Bone marrow (tissue), 2 donors: ENCODE measurements around the gene PPP1R27.

ENCODE experiments used
- DNase-seq, 2 donors: peaks; one replicate each; lab custom pipeline; 2025; lab: John Stamatoyannopoulos, UW

PPP1R27 gene

DNA sequence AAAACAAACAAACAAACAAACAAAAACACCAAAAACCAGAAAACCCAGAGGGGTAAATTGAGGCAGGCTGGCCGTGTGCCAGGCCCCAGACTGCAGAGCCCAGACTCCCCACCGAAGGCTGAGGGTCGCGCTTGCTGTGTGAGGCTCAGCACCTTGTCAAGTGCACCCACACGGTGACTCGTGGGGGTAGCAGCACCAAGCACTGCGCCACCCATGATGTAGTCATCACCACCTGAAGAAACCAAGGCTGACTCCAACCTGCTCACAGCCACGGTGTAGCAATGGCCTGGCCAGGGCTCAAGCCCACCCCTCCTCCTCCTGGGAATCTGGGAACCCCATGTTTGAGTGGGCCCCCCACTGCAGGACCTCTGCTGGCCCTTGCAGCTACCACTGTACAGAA lies 13.7 kb downstream of the PPP1R27 start:
- DNase-seq: no peak

DNA sequence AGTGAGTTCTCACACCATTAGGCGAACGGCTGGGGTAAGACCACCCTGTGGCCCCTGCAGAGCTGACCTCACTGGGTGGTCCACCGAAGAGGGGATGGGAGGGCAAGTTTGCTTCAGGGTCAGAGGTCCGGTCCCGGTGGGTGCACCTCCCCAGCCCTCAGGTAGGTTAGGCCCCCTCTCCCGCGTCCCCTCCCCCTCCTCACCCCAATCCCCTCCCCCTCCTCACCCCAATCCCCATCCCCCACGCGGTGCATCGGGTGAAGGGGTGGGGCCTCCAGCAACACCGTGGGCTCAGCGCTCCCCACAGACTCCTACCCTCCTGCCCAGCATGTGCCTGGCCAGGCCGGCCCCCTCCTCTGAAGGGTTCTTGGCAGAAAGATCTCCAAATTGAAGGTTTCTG lies 15.1 kb downstream of the PPP1R27 start:
- no peak for DNase-seq

- DNase-seq: no peak
These were observed 17.1 kb downstream of the PPP1R27 start for GRCh38 chr17:81817758-81818147.

DNA sequence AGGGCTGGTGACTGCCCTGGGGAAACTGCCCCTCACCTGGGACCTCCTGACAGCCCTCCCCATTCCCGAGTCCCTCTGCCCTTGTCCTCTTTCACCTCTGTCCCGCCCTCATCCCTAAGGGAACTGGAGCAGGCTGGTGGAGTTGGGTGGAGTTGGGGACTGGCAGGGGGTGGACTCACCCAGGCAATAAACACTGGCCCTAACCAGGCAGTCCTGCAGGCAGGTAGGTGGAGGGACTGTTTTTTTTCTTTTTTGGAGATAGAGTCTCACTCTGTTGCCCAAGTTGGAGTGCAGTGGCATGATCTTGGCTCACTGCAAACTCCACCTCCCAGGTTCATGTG lies 19.2 kb downstream of the PPP1R27 start:
- DNase-seq: no peak

GRCh38 chr17:81814748-81815645 lies 19.9 kb downstream of the PPP1R27 start:
- no peak for DNase-seq

- no peak for DNase-seq
These were observed 20.8 kb downstream of the PPP1R27 start for GRCh38 chr17:81813861-81814683.

DNA sequence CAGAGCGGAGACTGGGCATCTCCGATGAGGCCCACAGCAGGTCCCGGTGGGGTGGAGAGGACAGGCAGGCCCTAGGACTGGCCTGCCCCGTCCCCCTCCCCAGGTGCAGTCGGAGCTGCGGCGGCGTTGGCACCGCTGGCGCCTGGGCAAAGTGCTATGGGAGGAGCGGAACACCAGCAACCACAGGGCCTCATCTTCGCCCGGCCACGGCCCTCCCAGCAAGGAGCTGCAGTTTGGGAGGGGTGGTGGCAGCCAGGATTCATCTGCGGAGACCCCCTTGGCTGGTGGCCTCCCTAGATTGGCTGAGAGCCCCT lies 21.5 kb downstream of the PPP1R27 start:
- no peak for DNase-seq

DNA sequence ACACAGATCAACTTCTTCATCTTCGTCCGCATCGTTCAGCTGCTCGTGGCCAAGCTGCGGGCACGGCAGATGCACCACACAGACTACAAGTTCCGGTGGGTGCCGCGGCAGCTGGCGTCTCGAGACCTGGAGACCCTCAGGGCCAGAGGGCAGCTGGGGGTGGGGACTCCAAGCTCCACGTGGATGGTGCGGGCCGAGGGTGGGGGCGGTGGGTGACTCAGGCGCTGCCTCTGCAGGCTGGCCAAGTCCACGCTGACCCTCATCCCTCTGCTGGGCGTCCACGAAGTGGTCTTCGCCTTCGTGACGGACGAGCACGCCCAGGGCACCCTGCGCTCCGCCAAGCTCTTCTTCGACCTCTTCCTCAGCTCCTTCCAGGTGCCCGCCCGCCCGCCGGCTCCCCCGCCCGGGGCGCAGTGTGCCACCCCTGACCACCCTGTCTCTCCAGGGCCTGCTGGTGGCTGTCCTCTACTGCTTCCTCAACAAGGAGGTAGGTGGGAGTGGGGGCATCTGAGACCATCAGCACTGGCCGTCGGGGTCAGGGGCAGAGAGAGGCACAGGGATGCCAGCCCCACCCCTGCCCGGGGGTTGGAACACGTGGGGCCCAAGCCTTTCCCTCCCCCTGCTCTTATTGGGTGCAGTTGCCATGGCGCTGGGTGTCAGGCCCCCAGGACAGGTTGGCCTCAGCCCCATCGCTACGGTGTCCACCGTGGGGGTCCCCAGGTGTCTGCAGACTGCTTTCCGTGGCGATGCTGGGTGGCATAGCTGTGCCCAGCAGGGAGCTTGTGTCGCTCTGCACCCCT lies 22.1 kb downstream of the PPP1R27 start:
- DNase-seq: no peak

GRCh38 chr17:81811705-81812570 lies 22.9 kb downstream of the PPP1R27 start:
- DNase-seq: no peak

DNA sequence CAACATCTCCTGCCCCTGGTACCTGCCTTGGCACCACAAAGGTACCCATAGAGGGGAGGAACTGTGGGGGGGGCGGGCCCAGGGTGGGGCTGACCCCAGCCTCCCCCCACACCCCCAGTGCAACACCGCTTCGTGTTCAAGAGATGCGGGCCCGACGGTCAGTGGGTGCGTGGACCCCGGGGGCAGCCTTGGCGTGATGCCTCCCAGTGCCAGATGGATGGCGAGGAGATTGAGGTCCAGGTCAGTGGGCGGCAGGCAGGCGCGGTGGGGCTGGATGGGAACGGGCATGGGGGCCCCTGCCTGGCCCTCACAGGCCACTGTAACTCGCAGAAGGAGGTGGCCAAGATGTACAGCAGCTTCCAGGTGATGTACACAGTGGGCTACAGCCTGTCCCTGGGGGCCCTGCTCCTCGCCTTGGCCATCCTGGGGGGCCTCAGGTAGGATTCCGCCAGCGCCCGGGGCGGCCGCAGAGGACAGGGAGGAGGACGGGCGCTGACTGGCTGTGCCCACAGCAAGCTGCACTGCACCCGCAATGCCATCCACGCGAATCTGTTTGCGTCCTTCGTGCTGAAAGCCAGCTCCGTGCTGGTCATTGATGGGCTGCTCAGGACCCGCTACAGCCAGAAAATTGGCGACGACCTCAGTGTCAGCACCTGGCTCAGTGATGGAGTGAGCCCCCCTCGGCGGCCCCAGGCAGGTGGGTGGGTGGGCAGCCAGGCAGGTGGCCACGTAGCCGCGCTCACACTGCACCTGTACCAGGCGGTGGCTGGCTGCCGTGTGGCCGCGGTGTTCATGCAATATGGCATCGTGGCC lies 23.8 kb downstream of the PPP1R27 start:
- DNase-seq: no peak

DNA sequence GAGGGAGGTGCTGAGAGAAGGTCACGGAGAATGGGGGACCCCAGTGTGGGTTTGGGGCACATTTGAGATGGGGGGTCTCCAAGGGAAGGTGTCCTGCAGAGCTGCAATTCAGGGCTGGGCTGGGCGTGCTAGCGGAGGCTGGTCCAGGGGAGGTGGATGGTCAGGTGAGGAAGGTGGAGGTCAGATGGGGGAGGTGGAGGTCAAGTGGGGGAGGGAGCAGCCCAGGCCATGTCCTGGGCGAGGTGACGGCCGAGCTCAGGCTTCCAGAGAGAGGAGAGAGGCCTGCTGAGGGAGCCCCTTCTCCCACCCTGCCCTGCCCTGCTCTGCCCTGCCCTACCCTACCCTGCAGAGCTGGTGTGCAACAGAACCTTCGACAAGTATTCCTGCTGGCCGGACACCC lies 24.4 kb downstream of the PPP1R27 start:
- DNase-seq: no peak

- DNase-seq: no peak
These were observed 25.3 kb downstream of the PPP1R27 start for GRCh38 chr17:81809556-81809998.

DNA sequence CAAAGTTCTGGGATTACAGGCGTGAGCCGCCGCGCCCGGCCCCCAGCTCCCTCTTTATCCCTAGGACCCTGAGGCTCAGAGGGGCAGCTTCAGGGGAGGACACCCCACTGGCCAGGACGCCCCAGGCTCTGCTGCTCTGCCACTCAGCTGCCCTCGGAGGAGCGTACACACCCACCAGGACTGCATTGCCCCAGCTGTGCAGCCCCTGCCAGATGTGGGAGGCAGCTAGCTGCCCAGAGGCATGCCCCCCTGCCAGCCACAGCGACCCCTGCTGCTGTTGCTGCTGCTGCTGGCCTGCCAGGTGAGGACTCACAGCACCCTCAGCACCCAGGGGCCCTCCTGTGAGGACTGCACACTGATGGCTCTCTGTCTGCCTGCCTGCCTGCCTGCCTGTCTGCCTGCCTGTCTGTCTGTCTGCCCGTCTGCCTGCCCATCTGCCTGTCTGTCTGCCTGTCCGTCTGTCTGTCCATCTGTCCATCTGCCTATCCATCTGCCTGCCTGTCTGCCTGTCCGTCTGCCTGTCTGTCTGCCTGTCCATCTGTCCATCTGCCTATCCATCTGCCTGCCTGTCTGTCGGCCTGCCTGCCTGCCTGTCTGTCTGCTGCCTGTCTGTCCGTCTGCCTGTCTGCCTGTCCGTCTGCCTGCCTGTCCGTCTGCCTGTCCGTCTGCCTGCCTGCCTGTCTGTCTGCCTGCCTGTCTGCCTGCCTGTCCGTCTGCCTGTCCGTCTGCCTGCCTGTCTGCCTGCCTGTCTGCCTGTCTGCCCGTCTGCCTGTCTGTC lies 25.9 kb downstream of the PPP1R27 start:
- no peak for DNase-seq

DNA sequence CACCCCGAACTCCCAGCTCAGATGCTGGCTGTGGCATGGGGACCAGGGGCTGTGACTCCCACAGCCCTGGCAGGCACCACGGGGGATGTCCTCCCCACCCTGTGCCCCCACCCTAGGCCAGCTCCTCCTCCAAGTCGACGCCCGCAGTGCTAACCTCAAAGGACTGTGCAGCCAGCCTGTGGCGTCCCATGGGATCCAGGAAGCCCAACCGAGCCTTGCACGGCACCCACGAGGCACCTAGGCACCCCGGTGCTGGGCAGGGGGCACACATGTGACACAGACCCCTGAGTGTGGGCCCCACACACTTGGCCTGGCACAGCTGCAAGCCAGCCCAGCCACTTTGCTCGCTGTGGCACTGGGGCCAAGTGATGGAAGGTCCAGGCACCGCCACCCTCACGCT lies 27.0 kb downstream of the PPP1R27 start:
- DNase-seq: no peak

DNA sequence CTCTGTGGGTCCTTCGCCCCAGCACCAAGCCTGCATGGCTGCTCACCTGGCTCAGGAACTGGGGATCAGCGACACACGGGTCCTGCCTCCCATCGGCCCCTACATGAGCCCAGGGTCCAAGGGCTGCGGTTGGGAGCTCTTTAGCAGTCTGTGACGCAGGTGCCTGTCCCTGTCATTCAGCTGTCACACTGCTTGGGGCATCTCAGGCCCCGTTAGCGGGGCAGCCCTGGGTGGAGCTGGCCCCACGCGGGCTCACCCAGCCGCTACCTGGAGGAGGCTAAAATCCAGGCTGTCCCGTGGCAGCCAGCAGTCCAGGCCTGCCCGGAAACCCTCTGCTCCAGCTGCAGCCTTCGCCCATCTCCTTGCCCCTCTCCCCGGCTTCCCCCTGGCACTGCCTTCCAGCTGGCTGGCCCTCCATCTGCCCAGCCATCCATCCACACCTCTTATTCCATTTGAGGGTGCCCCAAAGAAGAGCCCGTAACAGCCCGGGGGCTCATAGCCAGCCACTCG lies 27.6 kb downstream of the PPP1R27 start:
- no peak for DNase-seq

DNA sequence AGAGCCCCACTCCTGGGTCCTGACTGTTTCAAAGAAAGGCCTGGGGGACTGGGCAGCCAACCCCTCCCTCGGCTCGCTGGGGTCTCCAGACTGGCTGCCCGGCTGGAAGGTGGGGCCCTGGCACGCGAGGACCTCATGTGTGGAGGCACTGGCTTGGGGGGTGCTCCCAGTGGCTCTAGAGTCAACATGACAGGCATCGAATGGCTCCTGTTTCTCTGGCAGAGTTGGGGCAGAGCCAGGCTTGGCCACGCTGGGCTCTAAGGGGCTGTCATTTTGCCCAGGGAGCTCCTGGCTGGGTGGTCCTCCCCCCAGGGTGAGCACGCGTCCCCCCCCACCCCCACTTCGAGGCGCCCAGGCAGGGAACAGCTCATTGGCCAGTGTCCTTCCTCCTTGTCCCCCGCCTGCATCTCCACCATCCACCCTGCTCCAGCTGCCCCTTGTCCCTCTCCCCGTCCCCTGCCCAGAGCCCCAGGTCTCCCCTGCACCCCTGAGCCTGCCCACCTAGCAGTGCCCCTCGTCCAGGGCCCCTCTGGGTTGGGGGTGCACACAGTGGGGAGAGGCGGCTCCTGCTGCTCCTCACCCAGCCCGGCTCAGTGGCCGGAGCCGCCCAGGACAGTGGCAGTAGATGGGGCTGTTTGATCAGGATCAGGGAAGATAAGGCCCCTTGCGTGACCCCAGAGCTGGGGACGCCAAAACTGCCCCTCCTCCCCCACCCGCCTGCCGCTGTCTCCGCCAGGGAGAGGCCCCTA lies 28.2 kb downstream of the PPP1R27 start:
- no peak for DNase-seq

GRCh38 chr17:81805707-81806460 lies 29.0 kb downstream of the PPP1R27 start:
- no peak for DNase-seq
